HG03159 (cell line): ENCODE data around the gene PPP2CA.
"Not testable (repeated sequence)": the region's sequence is repeated elsewhere in the genome, so short reads cannot be mapped to it uniquely, and the experiment has no call there.

Experiments
- ATAC-seq: cut with Tn5 transposase; IDR thresholded peaks from one replicate; pipeline ENCODE4 v1.9.1; 2021; ENCODE audit warnings: mild to moderate bottlenecking, moderate library complexity; ENCODE audit not compliant: unreplicated experiment

The PPP2CA gene

GRCh38 chr5:134203630-134204029 lies 22.2 kb downstream of the PPP2CA start:
- ATAC-seq = no peak

DNA sequence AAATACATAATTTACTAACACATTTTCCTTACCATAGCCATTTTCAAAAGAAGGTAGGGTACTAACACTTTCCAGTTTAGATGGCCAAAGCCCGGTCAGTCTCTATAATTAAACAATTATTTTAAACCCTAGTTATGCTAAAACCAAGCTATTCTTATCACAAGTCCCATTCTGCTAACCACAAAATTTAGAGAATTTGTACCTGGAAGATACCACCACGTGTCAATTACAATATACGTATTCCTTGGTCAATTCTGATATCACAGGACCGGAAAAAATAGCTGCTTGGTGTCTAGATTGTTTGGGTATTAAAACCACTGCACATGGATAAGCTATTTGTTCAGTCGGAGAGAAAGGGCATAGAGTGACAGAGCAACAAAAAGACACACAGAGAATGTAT lies 30.2 kb downstream of the PPP2CA start:
- ATAC-seq = no peak

GRCh38 chr5:134189031-134189430 lies 36.8 kb downstream of the PPP2CA start:
- no peak for ATAC-seq

GRCh38 chr5:134188092-134188491 lies 37.8 kb downstream of the PPP2CA start:
- ATAC-seq = no peak

- peak; percentile 77 for ATAC-seq
These were observed 41.4 kb downstream of the PPP2CA start for GRCh38 chr5:134184155-134185135.

DNA sequence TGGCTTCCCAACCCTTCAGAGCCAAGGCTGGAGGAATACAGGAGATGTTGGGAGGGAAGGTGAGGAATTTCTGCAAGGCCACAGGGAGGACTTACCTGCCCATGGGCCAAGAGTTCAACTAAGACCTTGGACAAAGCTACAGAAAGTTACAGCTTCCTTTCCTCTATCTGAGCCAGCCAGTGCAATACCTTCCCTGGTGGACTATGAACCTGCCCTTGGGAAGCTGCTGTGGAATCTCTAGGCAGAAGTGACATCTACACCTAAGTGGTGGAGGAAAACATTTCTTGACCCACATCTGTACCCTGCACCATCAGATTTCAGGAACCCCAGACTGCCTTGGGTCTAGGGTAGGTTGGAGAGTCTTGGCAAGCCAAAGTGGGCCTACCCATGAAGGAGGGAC lies 42.4 kb downstream of the PPP2CA start:
- no peak for ATAC-seq

- no peak for ATAC-seq
These were observed 47.8 kb downstream of the PPP2CA start for GRCh38 chr5:134178096-134178419.

- ATAC-seq = peak; percentile 7
These were observed 48.3 kb downstream of the PPP2CA start for GRCh38 chr5:134177369-134178095.

DNA sequence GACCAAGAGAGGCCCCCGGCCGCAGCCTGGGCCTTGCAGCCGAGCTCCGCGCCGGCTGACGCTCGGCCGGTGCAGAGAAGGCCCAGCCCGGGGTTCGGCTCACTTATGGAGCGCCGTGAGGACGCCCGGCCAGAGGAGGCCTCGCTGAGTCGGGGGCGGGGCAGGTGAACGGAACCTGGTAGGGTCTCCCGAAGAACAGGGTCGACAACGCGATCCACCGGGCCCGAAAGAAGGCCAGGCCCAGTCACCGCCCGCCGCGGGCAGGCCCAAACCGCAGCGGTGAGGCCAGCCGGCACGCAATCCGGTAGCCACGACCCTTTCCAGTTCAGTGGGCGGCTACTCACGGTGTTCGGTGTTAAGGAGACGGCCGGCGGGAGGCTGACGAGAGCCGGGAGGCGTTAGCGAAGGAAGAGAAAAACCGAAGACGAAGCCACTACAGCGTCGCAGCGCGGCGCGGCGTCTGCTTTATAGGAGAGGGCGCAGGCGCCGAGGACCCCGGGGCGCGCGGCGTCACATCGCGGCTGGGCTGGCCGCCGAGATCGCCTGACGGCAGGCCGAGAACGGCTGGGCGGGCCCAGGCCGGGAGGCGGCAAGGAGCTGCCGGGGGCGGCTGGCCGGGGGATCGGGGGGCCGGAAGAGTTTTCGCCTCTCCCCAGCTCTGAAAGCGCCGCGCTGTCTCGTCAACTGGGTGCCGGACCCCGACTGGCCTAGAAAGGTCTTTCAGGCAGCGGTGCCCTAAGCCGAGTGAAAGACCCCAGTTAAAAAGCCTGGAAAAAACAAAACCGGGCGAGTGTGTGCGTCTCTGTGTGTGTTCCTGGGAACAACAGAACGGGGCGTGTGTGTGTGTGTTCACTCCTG lies 49.1 kb downstream of the PPP2CA start, which contains the start of gene SKP1:
Gene SKP1 (minus strand): TSS at position 440 of the 858 bp plus-strand sequence. CDS start 2,928 bp downstream, outside the sequence.
- ATAC-seq = peak; percentile 72

- ATAC-seq = peak; percentile 17
These were observed 49.9 kb downstream of the PPP2CA start for GRCh38 chr5:134175921-134176510.

GRCh38 chr5:134174841-134175839 lies 50.7 kb downstream of the PPP2CA start:
- ATAC-seq = no peak

GRCh38 chr5:134171972-134172371 lies 53.9 kb downstream of the PPP2CA start:
- no peak for ATAC-seq

DNA sequence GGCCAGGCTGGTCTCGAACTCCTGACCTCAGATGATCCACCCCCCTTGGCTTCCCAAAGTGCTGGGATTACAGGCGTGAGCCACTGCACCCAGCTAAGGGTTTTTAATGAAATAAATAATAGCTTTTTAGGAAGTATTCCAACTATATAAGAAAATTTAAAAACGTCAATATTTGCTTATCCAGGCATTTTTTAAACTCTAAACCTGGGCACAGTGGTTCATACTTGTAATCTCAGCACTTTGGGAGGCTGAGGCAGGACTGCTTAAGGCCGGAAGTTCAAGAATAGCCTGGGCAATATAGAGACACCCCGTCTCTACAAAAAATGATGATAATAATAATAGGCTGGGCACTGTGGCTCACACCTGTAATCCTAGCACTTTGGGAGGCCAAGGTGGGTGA lies 63.3 kb downstream of the PPP2CA start:
- ATAC-seq = no peak

DNA sequence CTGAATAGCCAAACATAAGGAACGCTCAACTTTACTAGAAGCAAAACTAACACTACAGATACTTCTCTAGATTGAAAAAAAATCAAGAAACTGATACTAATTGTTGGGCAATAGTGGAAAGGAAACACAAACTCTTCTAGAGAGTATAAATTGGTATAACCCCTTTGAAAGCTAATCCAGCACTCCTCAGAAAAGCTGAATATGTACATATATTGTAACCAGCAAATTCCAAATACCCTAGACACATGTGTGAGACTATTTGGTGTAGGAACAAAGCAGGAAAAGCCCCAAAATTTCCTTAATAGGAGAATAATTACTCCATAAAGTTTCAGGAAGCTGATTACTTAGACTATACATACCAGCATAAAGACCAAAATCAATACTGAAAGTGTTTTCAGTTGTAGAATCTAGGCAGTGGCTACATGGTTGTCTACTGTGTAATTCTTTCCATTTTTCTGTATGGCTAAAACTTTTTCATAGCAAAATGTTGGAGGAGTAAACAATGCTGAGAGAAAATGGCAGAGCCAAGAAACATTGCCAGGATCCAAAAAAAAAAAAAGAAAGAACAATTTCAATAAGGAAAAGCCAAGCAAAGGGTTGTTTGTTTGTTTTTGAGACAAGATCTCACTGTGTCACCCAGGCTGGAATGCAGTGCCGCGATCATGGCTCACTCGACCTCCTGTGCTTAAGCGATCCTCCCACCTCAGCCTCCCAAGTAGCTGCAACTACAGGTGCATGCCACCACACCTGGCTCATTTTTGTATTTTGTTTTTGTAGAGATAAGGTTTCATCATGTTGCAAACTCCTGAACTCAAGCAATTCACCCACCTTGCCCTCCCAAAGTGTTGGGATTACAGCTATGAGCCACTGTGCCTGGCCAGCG lies 64.1 kb downstream of the PPP2CA start:
- no peak for ATAC-seq

DNA sequence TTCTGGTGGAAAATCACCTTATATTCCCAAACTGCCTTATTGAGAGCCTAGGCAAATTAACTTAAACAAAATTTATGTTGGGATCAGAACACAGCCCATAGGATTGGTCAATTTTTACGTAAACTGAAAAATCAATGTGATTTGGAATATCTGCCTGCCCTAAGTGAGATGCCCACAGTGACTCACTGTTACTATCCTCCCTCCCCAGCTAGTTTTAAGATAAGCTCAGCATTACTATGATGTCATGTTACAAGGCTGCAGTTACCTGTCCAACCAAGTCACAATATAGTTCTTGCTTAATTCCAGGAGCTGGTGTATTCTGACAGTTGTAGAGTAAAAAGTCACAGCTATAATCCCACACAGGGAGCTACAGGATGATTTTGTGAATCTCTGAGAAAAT lies 72.2 kb downstream of the PPP2CA start:
- ATAC-seq = no peak

DNA sequence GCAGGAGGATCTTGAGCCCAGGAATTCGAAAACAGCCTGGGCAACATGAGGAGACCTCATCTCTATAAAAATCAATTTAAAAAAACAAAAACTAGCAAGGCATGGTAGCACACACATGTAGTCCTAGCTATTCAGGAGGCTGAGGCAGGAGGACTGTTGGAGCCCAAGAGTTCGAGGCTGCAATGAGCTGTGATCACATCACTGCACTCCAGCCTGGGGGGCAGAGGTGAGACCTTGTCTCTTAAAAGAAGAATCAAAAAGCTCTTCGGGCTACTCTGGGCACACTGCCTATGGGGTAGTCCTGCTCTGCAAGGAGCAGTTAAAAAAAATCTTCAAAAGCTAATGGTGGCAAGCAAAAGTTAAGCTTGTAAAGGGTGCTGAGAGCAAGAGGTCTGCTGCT lies 72.6 kb downstream of the PPP2CA start:
- ATAC-seq = no peak

DNA sequence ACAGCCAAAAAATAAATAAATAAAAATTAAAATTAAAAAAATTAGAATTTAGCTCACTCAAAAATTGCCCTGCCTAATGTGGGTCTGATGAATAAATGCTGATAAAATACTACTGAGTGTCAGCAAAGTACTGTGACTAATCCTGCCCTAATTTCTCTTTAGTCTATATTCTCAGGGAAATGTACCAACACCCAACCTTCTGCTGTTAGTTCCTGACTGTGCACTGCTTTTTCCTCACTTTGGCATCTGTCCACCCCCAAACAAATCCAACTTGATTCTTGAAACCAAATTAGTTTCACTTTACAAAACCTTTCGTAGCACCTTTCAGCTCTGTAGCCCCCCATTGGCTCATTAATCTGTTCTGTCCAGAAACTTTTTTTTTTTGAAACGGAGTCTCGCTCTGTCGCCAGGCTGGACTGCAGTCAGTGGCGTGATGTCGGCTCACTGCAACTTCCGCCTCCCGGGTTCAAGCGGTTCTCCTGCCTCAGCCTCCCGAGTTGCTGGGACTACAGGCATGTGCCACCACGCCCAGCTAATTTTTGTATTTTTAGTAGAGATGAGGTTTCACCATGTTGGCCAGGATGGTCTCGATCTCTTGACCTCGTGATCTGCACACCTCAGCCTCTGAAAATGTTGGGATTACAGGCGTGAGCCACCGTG lies 73.6 kb downstream of the PPP2CA start:
- not testable (repeated sequence) for ATAC-seq

DNA sequence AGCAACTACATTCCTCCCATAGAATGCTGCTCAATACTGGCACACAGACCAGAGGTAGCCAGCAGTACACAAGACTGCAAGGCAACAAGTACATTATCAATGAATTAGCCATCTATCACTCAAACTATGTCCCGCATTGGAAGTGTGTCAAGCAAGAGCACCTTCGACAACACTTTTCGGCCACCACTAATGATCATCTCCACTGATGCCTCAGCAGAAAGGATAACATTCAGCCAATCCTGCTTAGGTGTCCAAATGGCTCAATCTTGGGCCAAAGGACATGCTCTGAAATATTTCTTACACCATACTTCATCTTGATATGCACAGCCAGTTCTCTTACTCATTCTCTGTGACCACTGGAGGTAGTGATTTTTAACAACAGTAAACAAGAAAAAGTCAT lies 74.2 kb downstream of the PPP2CA start:
- ATAC-seq = no peak
